Vagina (tissue), 2 donors: ENCODE data around the gene FAM53B. TPM values are rescaled to one million over a fixed set of nuclear protein-coding genes. Genes with fewer than 3 reads are reported as not detected.

Experiments
- DNase-seq, 2 donors: peaks; one replicate each; pipeline ENCODE4 v3.0.0-alpha.2; 2017; ENCODE audit errors: extremely low spot score in 2 of 2
- H3K27ac ChIP-seq: fragments of 200-600 bp; sonication (generic); one replicate; pipeline ENCODE4 v1.5.1; 2019
- H3K27me3 ChIP-seq: fragments of 200-600 bp; sonication (generic); one replicate; pipeline ENCODE4 v1.5.1; 2019
- H3K36me3 ChIP-seq, 2 donors: fragments of 200-600 bp; sonication (generic); one replicate each; pipeline ENCODE4 v1.5.1; 2017 to 2019
- H3K4me1 ChIP-seq: fragments of 200-600 bp; sonication (generic); one replicate; pipeline ENCODE4 v1.5.1; 2019
- H3K4me3 ChIP-seq, 2 donors: fragments of 200-600 bp; sonication (generic); 1 replicate in 1 of 2; 2 replicates in 1 of 2; pipeline ENCODE4 v1.5.1; 2016 to 2019
- H3K9me3 ChIP-seq: fragments of 200-600 bp; sonication (generic); one replicate; pipeline ENCODE4 v1.5.1; 2019
- POLR2A ChIP-seq, 2 donors: fragments of 450-650 bp; IDR thresholded peaks; one replicate each; pipeline ENCODE4 v1.6.1; 2017; ENCODE audit warnings: antibody characterized with exemption in 2 of 2, mild to moderate bottlenecking in 2 of 2, moderate library complexity in 2 of 2
- POLR2AphosphoS5 ChIP-seq, 2 donors: sonication (generic); formaldehyde crosslinking; IDR thresholded peaks; one replicate each; pipeline ENCODE4 v1.9.0; 2017; ENCODE audit warnings: antibody characterized with exemption in 2 of 2, mild to moderate bottlenecking in 2 of 2, low read depth in 1 of 2; ENCODE audit not compliant: insufficient read depth in 1 of 2
- intact Hi-C: fragments of 100-400 bp; cut with DNase I; formaldehyde crosslinking; loops from one replicate; pipeline ENCODE4 v1.15.1; 2023
- total RNA-seq: library from RNA; depleted of rRNA; stranded (reverse); fragments of >200 nt; gene quantifications from one replicate; pipeline ENCODE4 v1.2.3, GENCODE V29; 2016
- TF ChIP-seq, protein P1 (sequence below), 3 experiments: fragments of 450-650 bp in 2 of 3; fragments of 200-600 bp in 1 of 3; sonication (generic) in 1 of 3; IDR thresholded peaks; one replicate each; pipeline ENCODE4 v1.5.1; 2017 to 2019; ENCODE audit warnings: antibody characterized with exemption in 3 of 3, mild to moderate bottlenecking in 2 of 3, moderate library complexity in 2 of 3

FAM53B gene
- total RNA-seq, 1 donor from 2014 or later = 35.1 TPM

DNA sequence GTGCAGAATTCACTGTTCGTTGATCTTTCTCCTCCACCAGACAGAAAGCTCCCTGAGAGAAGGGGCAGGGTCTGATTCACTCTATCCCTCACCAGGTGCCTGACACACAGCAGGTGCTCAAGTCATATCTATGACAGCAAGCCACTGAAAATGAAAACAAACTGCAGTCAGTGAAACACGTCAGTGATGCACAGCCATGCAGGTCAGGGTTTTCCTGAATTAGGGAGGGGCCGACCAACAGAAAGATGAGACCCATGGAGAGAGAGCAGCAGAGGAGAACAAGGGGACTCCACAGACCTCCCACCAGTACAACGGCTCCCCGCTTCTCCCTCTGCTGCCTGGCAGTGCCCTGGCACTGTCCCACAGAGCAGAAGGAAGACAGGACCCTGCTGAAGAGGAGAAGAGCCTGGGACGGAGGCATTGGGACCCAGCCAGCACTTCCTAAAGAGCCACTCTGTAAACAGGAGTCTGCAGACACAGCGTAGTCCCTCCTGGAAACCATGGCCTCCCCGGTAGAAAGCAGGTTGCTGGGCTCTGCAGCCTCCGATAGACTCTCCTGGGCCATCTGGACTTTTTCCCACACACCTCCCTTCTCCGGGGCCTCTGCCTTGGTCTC is 50.3 kb downstream of the FAM53B start:
- no peak for DNase-seq
- TF ChIP-seq, protein P1, sequence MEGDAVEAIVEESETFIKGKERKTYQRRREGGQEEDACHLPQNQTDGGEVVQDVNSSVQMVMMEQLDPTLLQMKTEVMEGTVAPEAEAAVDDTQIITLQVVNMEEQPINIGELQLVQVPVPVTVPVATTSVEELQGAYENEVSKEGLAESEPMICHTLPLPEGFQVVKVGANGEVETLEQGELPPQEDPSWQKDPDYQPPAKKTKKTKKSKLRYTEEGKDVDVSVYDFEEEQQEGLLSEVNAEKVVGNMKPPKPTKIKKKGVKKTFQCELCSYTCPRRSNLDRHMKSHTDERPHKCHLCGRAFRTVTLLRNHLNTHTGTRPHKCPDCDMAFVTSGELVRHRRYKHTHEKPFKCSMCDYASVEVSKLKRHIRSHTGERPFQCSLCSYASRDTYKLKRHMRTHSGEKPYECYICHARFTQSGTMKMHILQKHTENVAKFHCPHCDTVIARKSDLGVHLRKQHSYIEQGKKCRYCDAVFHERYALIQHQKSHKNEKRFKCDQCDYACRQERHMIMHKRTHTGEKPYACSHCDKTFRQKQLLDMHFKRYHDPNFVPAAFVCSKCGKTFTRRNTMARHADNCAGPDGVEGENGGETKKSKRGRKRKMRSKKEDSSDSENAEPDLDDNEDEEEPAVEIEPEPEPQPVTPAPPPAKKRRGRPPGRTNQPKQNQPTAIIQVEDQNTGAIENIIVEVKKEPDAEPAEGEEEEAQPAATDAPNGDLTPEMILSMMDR (IDR thresholded peaks at IDR 0.05) = no peak
- TF ChIP-seq POLR2A (IDR thresholded peaks at IDR 0.05) (no peak), POLR2AphosphoS5 (IDR thresholded peaks at IDR 0.05; ENCODE audit: insufficient read depth in 1 of 2, low read depth in 1 of 2) (no peak)
- intact Hi-C loops = no loop called here
- Histone ChIP-seq H3K27ac (no peak overlapping the region), H3K4me1 (peaks cover 39% of the 10 kb centered on the region), H3K36me3 (peaks cover 0 to 3% of the 10 kb centered on the region in 2 donors), H3K9me3 (no peaks in the 10 kb centered on the region), H3K4me3 (no peak overlapping the region), H3K27me3 (no peaks in the 10 kb centered on the region)

DNA sequence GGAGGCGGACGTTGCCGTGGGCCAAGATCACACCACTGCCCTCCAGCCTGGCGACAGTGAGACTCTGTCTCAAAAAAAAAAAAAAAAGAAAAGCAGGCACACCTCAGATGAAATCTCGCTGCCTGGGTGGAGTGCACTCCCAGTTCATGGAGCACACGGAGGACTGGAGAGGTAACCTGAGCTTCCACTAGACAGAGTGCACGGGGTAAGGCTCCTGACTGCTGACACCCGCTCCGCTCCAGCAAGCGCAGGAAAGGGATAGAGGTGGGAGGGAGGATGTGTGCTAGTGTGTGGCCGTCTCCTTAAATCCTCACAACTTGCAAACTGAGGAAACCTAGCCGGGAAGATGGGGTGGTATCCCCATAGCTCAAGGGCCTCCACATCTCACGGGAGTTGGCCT is 50.8 kb downstream of the FAM53B start:
- H3K9me3 ChIP-seq = no peaks in the 10 kb centered on the region
- peaks cover 37% of the 10 kb centered on the region for H3K4me1 ChIP-seq
- H3K27ac ChIP-seq = no peak overlapping the region
- no peak for DNase-seq
- H3K4me3 ChIP-seq = no peak overlapping the region
- TF ChIP-seq, protein P1 (IDR thresholded peaks at IDR 0.05) = no peak
- TF ChIP-seq POLR2A (IDR thresholded peaks at IDR 0.05) (no peak), POLR2AphosphoS5 (IDR thresholded peaks at IDR 0.05; ENCODE audit: insufficient read depth in 1 of 2, low read depth in 1 of 2) (no peak)
- H3K36me3 ChIP-seq = peaks cover 0 to 3% of the 10 kb centered on the region in 2 donors
- intact Hi-C loops = no loop called here
- H3K27me3 ChIP-seq = no peaks in the 10 kb centered on the region

DNA sequence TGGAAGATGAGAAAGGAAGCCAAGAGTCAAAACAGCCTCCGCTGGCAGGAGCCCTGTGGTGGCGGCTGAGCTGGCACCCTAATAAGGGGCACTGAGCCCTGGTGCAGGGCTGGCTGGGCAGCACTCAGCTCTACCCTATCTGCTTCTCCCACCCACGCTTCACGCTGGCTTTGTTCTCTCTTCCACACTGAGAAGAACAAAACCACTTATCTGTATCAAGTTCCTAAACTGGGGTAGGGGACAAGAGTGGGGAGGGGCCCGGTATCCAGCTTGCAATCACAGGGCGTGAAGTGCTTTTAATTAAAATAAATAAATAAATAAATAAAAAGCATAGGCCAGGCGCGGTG is 52.1 kb downstream of the FAM53B start:
- no peak overlapping the region for H3K27ac ChIP-seq
- intact Hi-C loops = no loop called here
- no peaks in the 10 kb centered on the region for H3K9me3 ChIP-seq
- H3K4me3 ChIP-seq = no peak overlapping the region
- TF ChIP-seq, protein P1 (IDR thresholded peaks at IDR 0.05) = no peak
- no peak for TF ChIP-seq POLR2AphosphoS5 (IDR thresholded peaks at IDR 0.05; ENCODE audit: insufficient read depth in 1 of 2, low read depth in 1 of 2)
- no peak for TF ChIP-seq POLR2A (IDR thresholded peaks at IDR 0.05)
- no peak for DNase-seq
- H3K36me3 ChIP-seq = peaks cover 0 to 3% of the 10 kb centered on the region in 2 donors
- H3K4me1 ChIP-seq = peaks cover 35% of the 10 kb centered on the region
- H3K27me3 ChIP-seq = no peaks in the 10 kb centered on the region

DNA sequence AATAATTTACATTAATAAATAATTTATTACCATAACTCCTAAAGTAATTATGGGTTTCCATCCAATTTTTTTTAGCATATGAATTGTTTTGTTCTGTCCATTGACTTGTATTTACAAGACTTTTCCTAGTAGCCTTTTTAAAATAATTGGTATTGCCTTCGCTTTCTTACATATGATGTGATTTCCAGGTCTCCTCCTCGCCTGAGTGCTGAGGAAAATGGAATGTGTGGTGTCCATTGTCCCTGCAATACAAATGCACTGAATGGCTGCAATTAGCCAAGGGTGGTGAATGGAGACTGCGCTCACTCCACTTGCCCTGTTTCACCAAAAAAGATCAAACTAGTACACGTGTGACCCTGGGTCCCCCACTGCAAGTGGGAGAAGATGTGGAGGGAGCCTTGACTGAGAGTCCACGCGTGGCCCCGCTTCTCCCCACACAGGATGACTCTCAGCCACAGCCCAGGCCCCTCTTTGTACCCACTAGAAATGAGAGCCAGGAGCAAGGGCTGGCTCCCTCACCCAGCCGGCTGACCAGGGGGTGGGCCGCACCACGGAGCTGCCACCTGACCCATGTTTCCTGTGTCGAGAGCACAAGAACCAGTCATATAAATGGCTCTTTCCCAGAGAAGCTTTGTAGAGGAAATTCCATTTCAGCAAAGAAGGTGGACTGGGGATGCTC is 52.6 kb downstream of the FAM53B start:
- Histone ChIP-seq H3K9me3 (no peaks in the 10 kb centered on the region), H3K4me3 (no peak overlapping the region), H3K27ac (no peak overlapping the region), H3K27me3 (no peaks in the 10 kb centered on the region), H3K36me3 (peaks cover 0 to 3% of the 10 kb centered on the region in 2 donors), H3K4me1 (peaks cover 32% of the 10 kb centered on the region)
- intact Hi-C loops = no loop called here
- no peak for TF ChIP-seq POLR2AphosphoS5 (IDR thresholded peaks at IDR 0.05; ENCODE audit: insufficient read depth in 1 of 2, low read depth in 1 of 2)
- TF ChIP-seq POLR2A (IDR thresholded peaks at IDR 0.05) = no peak
- no peak for DNase-seq

DNA sequence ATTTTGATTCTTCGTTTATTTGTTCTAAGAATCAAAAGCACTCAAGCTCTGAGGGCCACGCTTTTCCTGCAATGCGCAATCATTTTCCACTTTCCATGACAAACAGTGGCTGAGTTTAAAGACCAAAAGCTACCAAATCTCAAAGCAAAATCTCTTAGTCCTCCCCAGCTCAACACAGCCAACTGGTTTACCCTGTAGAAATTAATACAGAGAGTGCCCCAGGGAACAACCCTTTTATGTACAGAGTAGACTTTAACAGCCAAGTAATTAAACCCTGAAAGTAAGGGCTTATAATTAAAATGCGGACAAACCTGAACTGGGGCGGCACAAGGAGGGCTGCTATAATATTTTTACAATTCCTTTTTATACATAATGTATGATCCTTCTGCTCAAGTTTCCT is 53.2 kb downstream of the FAM53B start:
- Histone ChIP-seq H3K27me3 (no peaks in the 10 kb centered on the region), H3K36me3 (peaks cover 0 to 3% of the 10 kb centered on the region in 2 donors), H3K4me1 (peaks cover 37% of the 10 kb centered on the region), H3K9me3 (no peaks in the 10 kb centered on the region), H3K4me3 (no peak overlapping the region), H3K27ac (no peak overlapping the region)
- intact Hi-C loops = no loop called here
- DNase-seq = no peak
- TF ChIP-seq, protein P1 (IDR thresholded peaks at IDR 0.05) = no peak
- TF ChIP-seq POLR2A (IDR thresholded peaks at IDR 0.05) = no peak
- TF ChIP-seq POLR2AphosphoS5 (IDR thresholded peaks at IDR 0.05; ENCODE audit: insufficient read depth in 1 of 2, low read depth in 1 of 2) = no peak
